ENCODE data around the gene INPP5D. TPM values are rescaled to one million over a fixed set of nuclear protein-coding genes. Genes with fewer than 3 reads are reported as not detected.
A peak's percentile ranks its signal among the peaks of the same experiment; 100 is the strongest.

Gene INPP5D
- total and polyA plus RNA-seq, 2 of the 13 experiments (the other 11 are each of a cell fraction or from before 2014, with no cell fraction given): 16.7 to 18.0 TPM

DNA sequence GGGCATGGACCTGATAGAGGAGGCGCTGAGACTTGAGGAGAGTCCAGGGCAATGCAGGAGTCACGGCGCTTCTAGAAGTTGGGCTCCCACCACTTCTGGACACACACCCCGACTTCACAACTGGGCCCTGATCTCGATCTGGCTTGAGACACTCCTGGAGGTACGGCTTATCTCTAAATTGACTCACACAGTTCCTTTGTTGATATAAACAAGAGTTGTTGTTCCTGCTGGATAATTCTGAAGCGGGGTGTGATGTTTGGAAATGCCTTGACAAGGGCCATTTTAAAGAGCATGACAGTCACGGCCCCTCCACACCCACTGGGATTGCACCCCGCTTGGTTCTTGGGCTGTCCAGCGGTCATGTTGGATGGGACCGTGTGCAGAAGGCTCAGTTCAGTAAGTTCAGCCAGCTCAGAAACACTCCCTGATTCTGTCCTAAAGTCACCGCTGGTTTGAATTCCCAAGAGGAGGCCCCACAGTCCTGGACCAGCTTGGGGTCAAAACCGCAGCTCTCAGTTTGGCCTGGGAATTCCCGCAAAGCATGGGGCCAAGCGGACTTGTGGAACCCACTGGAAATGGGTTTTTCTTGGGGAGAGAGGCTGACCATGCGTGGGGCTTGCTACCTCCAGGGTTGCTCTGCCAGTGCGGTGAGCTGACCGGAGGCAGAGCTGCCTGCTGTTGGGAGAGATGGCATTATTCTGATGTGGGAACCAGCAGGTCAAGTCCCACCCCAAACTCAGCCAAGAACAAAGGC is 37.0 kb upstream of the INPP5D start:
- ATAC-seq: peak; percentile 16
- Histone ChIP-seq H3K27ac (ENCODE audit: extremely low read length, insufficient read depth, low read length) (no peak overlapping the region), H3K4me1 (ENCODE audit: insufficient read depth, low read length) (no peaks in the 10 kb centered on the region), H3K36me3 (replicated peaks in 1 of 2; ENCODE audit: control insufficient read depth in 1 of 2, insufficient read depth in 2 of 2, low read length in 2 of 2) (no peaks in the 10 kb centered on the region), H3K79me2 (ENCODE audit: insufficient read depth, low read length) (no peaks in the 10 kb centered on the region), H3K4me3 (replicated peaks in 1 of 3; ENCODE audit: insufficient read depth in 1 of 3, low read depth in 2 of 3, low read length in 3 of 3) (no peak overlapping the region), H4K20me1 (ENCODE audit: insufficient read depth, low read length) (no peaks in the 10 kb centered on the region), H3K9me3 (ENCODE audit: low read length) (no peaks in the 10 kb centered on the region), H2AFZ (ENCODE audit: low read length) (no peak overlapping the region), H3K9ac (ENCODE audit: insufficient read depth, low read depth, low read length) (no peak overlapping the region), H3K4me2 (ENCODE audit: low read depth, low read length) (no peak overlapping the region), H3K27me3 (ENCODE audit: control insufficient read depth in 1 of 2, insufficient read depth in 2 of 2, low read length in 2 of 2) (peaks cover 3 to 14% of the 10 kb centered on the region in 2 experiments; a peak in 2 of 5 replicates)
- ChIA-PET POLR2A (interaction anchor here (2.5 kb wide), 1 partner anchor 10 kb away, joined by 12 read pairs; the partner anchor contains the start of gene NGEF), CTCF (ENCODE audit: low intra/inter-chr PET ratio, low total read pairs) (no interaction called here)
- FAIRE-seq: no peak
- in situ Hi-C loops (cut with HindIII; ENCODE audit: extremely low pct_ligation_motif_present, low pct_unique_long_range_greater_than_20kb): loop anchor here (10.0 kb wide), 1 partner anchor 168 kb away; no protein-coding TSS in a partner anchor
- intact Hi-C loops (cut with micrococcal nuclease; ENCODE audit: unreplicated experiment): no loop called here
- WGBS (ENCODE audit: low lambda C conversion rate): 59% methylated on average over 14 of the region's 18 CpGs
- BruUV-seq (replicated peaks): no TSS peak
- TF ChIP-seq ZNF251 (CRISPR knock-in tag; IDR thresholded peaks at IDR 0.05): no peak
- TF ChIP-seq TGIF2 (CRISPR knock-in tag; IDR thresholded peaks at IDR 0.05): no peak
- TF ChIP-seq TEAD3 (CRISPR knock-in tag; optimal IDR thresholded peaks at IDR 0.05; ENCODE audit: borderline replicate concordance): no peak
- no peak for TF ChIP-seq NKX3-1 (CRISPR knock-in tag; IDR thresholded peaks at IDR 0.05)
- TF ChIP-seq, protein P1, sequence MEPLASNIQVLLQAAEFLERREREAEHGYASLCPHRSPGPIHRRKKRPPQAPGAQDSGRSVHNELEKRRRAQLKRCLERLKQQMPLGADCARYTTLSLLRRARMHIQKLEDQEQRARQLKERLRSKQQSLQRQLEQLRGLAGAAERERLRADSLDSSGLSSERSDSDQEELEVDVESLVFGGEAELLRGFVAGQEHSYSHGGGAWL (CRISPR knock-in tag; IDR thresholded peaks at IDR 0.05): no peak
- TF ChIP-seq RFXAP (CRISPR knock-in tag; IDR thresholded peaks at IDR 0.05; ENCODE audit: borderline replicate concordance): no peak
- TF ChIP-seq POGZ (CRISPR knock-in tag; IDR thresholded peaks at IDR 0.05): no peak
- no peak for TF ChIP-seq ZNF460 (CRISPR knock-in tag; IDR thresholded peaks at IDR 0.05; ENCODE audit: borderline replicate concordance)
- TF ChIP-seq ZNF234 (CRISPR knock-in tag; conservative IDR thresholded peaks at IDR 0.05): no peak
- TF ChIP-seq IKZF1 (IDR thresholded peaks at IDR 0.05): no peak
- TF ChIP-seq PLRG1 (conservative IDR thresholded peaks at IDR 0.05): no peak
- no peak for TF ChIP-seq KDM6A (CRISPR knock-in tag; IDR thresholded peaks at IDR 0.05; ENCODE audit: low read depth)
- TF ChIP-seq WIZ (CRISPR knock-in tag; IDR thresholded peaks at IDR 0.05): no peak
- no peak for TF ChIP-seq ZNF136 (CRISPR knock-in tag; IDR thresholded peaks at IDR 0.05; ENCODE audit: low read depth)
- TF ChIP-seq SRSF1 (optimal IDR thresholded peaks at IDR 0.05; ENCODE audit: low read depth, low read length): no peak
- TF ChIP-seq ZNF24 (IDR thresholded peaks at IDR 0.05): no peak
- TF ChIP-seq, protein P2, sequence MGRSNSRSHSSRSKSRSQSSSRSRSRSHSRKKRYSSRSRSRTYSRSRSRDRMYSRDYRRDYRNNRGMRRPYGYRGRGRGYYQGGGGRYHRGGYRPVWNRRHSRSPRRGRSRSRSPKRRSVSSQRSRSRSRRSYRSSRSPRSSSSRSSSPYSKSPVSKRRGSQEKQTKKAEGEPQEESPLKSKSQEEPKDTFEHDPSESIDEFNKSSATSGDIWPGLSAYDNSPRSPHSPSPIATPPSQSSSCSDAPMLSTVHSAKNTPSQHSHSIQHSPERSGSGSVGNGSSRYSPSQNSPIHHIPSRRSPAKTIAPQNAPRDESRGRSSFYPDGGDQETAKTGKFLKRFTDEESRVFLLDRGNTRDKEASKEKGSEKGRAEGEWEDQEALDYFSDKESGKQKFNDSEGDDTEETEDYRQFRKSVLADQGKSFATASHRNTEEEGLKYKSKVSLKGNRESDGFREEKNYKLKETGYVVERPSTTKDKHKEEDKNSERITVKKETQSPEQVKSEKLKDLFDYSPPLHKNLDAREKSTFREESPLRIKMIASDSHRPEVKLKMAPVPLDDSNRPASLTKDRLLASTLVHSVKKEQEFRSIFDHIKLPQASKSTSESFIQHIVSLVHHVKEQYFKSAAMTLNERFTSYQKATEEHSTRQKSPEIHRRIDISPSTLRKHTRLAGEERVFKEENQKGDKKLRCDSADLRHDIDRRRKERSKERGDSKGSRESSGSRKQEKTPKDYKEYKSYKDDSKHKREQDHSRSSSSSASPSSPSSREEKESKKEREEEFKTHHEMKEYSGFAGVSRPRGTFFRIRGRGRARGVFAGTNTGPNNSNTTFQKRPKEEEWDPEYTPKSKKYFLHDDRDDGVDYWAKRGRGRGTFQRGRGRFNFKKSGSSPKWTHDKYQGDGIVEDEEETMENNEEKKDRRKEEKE (IDR thresholded peaks at IDR 0.05): no peak
- TF ChIP-seq, protein P3, sequence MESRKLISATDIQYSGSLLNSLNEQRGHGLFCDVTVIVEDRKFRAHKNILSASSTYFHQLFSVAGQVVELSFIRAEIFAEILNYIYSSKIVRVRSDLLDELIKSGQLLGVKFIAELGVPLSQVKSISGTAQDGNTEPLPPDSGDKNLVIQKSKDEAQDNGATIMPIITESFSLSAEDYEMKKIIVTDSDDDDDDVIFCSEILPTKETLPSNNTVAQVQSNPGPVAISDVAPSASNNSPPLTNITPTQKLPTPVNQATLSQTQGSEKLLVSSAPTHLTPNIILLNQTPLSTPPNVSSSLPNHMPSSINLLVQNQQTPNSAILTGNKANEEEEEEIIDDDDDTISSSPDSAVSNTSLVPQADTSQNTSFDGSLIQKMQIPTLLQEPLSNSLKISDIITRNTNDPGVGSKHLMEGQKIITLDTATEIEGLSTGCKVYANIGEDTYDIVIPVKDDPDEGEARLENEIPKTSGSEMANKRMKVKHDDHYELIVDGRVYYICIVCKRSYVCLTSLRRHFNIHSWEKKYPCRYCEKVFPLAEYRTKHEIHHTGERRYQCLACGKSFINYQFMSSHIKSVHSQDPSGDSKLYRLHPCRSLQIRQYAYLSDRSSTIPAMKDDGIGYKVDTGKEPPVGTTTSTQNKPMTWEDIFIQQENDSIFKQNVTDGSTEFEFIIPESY (CRISPR knock-in tag; IDR thresholded peaks at IDR 0.05): no peak
- TF ChIP-seq, protein P4, sequence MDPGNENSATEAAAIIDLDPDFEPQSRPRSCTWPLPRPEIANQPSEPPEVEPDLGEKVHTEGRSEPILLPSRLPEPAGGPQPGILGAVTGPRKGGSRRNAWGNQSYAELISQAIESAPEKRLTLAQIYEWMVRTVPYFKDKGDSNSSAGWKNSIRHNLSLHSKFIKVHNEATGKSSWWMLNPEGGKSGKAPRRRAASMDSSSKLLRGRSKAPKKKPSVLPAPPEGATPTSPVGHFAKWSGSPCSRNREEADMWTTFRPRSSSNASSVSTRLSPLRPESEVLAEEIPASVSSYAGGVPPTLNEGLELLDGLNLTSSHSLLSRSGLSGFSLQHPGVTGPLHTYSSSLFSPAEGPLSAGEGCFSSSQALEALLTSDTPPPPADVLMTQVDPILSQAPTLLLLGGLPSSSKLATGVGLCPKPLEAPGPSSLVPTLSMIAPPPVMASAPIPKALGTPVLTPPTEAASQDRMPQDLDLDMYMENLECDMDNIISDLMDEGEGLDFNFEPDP (CRISPR knock-in tag; conservative IDR thresholded peaks at IDR 0.05): no peak
- no peak for DNase-seq (ENCODE audit: low spot score)
